Measurements from ENCODE around the gene ZNF496.
A peak's percentile ranks its signal among the peaks of the same experiment; 100 is the strongest.

The ZNF496 gene

DNA sequence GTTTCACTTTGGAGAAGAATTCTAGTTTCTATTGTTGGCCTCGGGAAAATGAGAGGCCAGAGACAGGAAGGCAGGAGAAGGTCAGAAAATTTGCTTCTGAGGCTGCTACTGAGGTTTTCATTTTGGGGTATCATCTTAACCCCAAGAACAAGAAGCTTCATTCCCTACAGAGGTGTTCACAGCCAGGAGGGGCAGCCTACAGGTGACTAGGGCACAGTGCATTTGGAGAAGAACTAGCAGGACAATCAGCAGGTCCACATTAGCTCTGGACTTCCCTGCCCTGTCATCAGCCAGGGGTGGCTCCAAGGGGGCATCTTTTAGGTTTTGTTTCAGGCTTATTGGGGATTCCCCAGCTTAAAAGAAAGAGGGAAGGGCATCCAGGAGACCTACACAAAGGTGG, 12.1 kb upstream of the ZNF496 start:
- H3K4me3 ChIP-seq (replicated peaks in 1 of 2; ENCODE audit: low read depth in 2 of 2, low read length in 2 of 2) = no peak overlapping the region
- DNase-seq (ENCODE audit: low read depth in 2 of 2) = no peak
- no peak for TF ChIP-seq CTCF (IDR thresholded peaks at IDR 0.05; ENCODE audit: low read depth, low read length)

DNA sequence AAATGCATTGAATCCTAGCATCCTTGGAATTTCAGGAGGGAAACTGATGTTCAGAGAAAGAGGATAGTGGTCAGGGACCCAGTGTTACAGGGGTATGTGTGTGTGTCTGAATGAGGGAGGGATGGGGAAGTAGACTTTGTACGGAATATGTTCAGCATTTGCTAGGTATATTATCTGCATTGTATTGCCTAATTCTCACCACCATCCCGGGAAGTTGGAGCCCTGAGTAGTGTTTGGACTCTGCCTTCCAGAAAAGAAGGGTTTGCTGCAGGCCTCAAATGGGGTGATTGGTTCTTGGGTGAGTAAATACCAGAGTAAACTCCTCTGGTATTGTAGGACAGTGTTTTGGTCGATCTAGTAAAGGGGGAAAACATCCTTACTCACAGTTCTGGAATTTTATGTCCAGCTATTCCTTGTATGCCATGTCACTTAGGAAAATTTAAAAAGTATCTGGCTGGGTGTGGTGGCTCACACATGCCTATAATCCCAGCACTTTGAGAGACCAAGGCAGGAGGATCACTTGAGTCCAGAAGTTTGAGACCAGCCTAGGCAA, 7.1 kb upstream of the ZNF496 start:
- no peak overlapping the region for H3K4me3 ChIP-seq (replicated peaks in 1 of 2; ENCODE audit: low read depth in 2 of 2, low read length in 2 of 2)
- TF ChIP-seq CTCF (IDR thresholded peaks at IDR 0.05; ENCODE audit: low read depth, low read length) = no peak

DNA sequence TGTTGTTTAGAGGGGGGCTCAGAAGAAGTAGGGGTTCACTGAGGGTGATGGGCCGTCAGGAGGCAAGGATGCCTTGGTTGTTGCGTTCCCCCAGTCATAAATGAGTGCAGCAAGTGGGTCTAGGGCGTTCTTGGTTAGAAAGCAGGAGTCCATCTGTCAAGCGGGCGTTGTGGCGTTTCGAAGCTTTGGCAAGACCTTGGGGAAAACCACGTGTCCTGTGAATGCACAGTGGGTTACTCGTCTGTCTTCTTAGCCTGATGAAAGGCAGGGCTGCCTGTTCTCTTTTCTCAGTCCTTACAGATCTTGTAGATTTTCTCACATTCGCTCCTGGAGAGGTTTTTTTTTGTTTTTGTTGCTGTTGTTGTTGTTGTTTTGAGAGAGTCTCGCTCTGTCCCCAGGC, 6.3 kb upstream of the ZNF496 start:
- H3K4me3 ChIP-seq (replicated peaks in 1 of 2; ENCODE audit: low read depth in 2 of 2, low read length in 2 of 2) = no peak overlapping the region
- TF ChIP-seq CTCF (IDR thresholded peaks at IDR 0.05; ENCODE audit: low read depth, low read length) = no peak
- DNase-seq (ENCODE audit: low read depth in 2 of 2) = no peak

More for the DNA sequence above, 7.1 kb upstream of the ZNF496 start:
- no peak for DNase-seq (ENCODE audit: low read depth in 2 of 2)

- DNase-seq (ENCODE audit: low read depth in 2 of 2) = peak; percentile 43 to 74
- no peak for TF ChIP-seq CTCF (IDR thresholded peaks at IDR 0.05; ENCODE audit: low read depth, low read length)
- no peak overlapping the region for H3K4me3 ChIP-seq (replicated peaks in 1 of 2; ENCODE audit: low read depth in 2 of 2, low read length in 2 of 2)
These were observed 5.6 kb upstream of the ZNF496 start for GRCh38 chr1:247337250-247337746.

DNA sequence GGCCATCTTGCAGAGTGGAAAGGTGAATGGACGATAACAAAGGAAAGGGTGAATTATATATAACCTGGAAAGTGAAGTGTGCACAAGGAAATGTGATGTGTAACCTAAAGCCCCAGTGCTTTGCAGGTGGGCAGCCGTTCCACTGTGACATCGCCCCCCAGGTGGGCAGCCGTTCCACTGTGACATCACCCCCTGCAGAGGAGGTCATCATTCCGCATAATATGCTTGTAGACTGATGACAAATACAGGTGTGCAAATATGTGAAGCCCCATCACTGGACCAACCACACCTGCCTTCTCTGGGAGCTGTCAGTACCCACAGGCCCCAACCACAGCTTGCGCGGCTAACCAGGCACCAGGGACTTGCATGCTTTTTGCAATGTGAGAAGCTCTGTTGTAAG, 4.7 kb upstream of the ZNF496 start:
- H3K4me3 ChIP-seq (replicated peaks in 1 of 2; ENCODE audit: low read depth in 2 of 2, low read length in 2 of 2) = no peak overlapping the region
- DNase-seq (ENCODE audit: low read depth in 2 of 2) = no peak
- TF ChIP-seq CTCF (IDR thresholded peaks at IDR 0.05; ENCODE audit: low read depth, low read length) = no peak

DNA sequence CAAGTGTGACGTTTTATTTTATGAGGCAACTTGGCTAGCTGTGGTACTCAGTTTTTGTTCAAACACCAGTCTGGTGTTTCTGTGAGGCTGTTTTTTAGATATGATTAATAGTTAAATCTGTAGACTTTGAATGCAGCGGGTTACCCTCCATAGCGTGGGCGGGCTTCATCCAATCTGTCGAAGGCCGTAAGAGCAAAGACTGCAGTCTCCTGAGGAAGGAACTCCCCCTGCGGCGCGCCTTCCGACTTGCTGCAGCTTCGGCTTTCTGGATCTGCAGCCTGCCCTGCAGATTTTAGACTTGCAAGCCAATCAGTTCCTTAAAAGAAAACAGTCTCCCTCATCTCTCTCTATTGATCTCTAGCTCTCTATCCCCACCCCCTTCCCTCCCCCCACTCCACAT, 4.2 kb upstream of the ZNF496 start:
- peak in 1 of 2 donors; percentile 57 for DNase-seq (ENCODE audit: low read depth in 2 of 2)
- H3K4me3 ChIP-seq (replicated peaks in 1 of 2; ENCODE audit: low read depth in 2 of 2, low read length in 2 of 2) = no peak overlapping the region
- no peak for TF ChIP-seq CTCF (IDR thresholded peaks at IDR 0.05; ENCODE audit: low read depth, low read length)

Measured in cardiac fibroblast (primary cell).